ENCODE measurements around the gene PALD1. TPM values are rescaled to one million over a fixed set of nuclear protein-coding genes. Genes with fewer than 3 reads are reported as not detected.

Gene PALD1
- total RNA-seq, 1 donor from 2014 or later: not detected

GRCh38 chr10:70582793-70583668, 104.5 kb downstream of the PALD1 start:
- Histone ChIP-seq H3K27me3 (ENCODE audit: control insufficient read depth, insufficient read depth, low read length) (peaks cover 10% of the 10 kb centered on the region), H3K4me3 (ENCODE audit: low read depth, low read length) (no peak overlapping the region), H3K36me3 (ENCODE audit: control insufficient read depth, insufficient read depth, low read length) (no peaks in the 10 kb centered on the region)
- DNase-seq (ENCODE audit: low read depth): no peak
- no peak for TF ChIP-seq CTCF (IDR thresholded peaks at IDR 0.05; ENCODE audit: insufficient read depth, low read length, severe bottlenecking)
- FAIRE-seq: no peak

DNA sequence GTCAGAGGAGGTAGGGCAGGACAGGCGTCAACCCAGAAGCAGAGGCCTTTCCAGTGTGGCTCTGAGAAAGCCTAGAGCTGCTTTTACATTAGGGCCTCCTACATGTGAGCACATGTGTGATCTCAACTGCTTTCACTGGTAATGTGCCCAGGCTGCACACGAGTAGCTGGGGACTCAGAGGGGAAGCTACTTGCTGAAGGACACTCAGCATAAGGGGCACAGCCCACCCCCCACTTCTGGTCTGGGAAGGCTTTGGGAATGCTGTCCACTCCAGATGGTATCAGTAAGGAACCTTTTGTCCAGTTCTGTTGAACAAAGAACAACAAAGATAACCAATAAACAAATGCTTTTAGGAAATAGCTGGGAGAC, 105.1 kb downstream of the PALD1 start:
- DNase-seq (ENCODE audit: low read depth) (no peak), FAIRE-seq (peak; percentile 32)
- no peaks in the 10 kb centered on the region for H3K36me3 ChIP-seq (ENCODE audit: control insufficient read depth, insufficient read depth, low read length)
- H3K27me3 ChIP-seq (ENCODE audit: control insufficient read depth, insufficient read depth, low read length): peaks cover 10% of the 10 kb centered on the region
- TF ChIP-seq CTCF (IDR thresholded peaks at IDR 0.05; ENCODE audit: insufficient read depth, low read length, severe bottlenecking): no peak
- no peak overlapping the region for H3K4me3 ChIP-seq (ENCODE audit: low read depth, low read length)

GRCh38 chr10:70584366-70584765, 105.8 kb downstream of the PALD1 start:
- DNase-seq (ENCODE audit: low read depth): no peak
- no peak for FAIRE-seq
- Histone ChIP-seq H3K36me3 (ENCODE audit: control insufficient read depth, insufficient read depth, low read length) (no peaks in the 10 kb centered on the region), H3K4me3 (ENCODE audit: low read depth, low read length) (no peak overlapping the region), H3K27me3 (ENCODE audit: control insufficient read depth, insufficient read depth, low read length) (peaks cover 10% of the 10 kb centered on the region)
- no peak for TF ChIP-seq CTCF (IDR thresholded peaks at IDR 0.05; ENCODE audit: insufficient read depth, low read length, severe bottlenecking)

DNA sequence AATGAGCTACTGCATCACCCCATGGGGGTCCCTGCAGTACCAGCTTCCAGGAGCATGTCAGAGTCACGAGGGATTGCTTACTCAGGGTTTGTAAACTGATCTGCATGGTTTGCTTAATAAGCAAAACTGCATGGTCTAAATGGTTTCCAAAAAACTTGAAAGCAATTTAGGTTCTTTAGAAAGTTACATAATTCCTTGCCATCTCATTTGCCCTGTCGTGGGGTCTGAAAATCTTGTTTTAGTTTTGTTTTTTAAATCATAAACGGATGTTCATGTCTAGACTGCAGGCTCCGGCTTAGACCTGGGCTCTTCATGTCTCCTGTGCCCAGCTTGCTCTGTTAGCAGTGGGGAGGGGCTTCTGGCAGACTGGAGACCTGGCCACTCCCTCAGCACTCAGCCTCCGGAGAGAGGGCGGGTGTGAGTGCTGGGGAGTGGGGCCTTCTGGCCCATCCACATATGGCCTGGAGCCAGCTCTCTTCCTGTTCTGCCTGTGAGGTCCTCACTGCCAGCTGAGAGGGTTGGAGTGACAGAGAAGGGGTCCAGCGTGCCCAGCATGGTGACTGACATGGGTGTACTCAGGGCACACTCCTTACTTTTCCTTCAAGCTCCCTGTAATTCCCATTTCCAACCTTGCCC, 106.5 kb downstream of the PALD1 start:
- Histone ChIP-seq H3K4me3 (ENCODE audit: low read depth, low read length) (no peak overlapping the region), H3K36me3 (ENCODE audit: control insufficient read depth, insufficient read depth, low read length) (no peaks in the 10 kb centered on the region), H3K27me3 (ENCODE audit: control insufficient read depth, insufficient read depth, low read length) (peaks cover 10% of the 10 kb centered on the region)
- DNase-seq (ENCODE audit: low read depth) (peak; percentile 20), FAIRE-seq (no peak)
- no peak for TF ChIP-seq CTCF (IDR thresholded peaks at IDR 0.05; ENCODE audit: insufficient read depth, low read length, severe bottlenecking)

- FAIRE-seq (peak; percentile 28), DNase-seq (ENCODE audit: low read depth) (no peak)
- Histone ChIP-seq H3K4me3 (ENCODE audit: low read depth, low read length) (no peak overlapping the region), H3K27me3 (ENCODE audit: control insufficient read depth, insufficient read depth, low read length) (peaks cover 10% of the 10 kb centered on the region), H3K36me3 (ENCODE audit: control insufficient read depth, insufficient read depth, low read length) (no peaks in the 10 kb centered on the region)
- TF ChIP-seq CTCF (IDR thresholded peaks at IDR 0.05; ENCODE audit: insufficient read depth, low read length, severe bottlenecking): no peak
Measured at GRCh38 chr10:70585578-70586169, 107.1 kb downstream of the PALD1 start.

Measured in bronchial epithelial cell (primary cell).